ENCODE data around the gene GSTA4.

DNA sequence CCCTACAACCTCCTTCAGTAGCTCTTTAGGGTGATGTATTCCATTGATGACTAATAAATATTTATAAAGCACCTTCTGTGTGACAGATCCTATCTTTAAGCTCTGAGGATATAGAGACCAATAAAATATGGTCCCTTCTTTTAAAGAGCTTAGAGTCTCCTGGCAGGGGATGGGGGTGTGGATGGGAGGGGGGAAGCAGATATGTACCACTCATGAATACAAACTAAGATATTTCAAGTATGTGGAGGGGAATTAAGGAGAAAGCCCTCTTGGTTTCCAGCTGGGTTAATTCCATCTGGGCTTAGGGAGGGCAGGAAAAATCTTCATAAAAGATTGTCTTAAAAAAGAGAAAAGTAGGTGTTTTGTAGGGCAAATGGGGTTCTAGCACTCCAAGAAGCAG is 48.5 kb upstream of the GSTA4 start:
- TF ChIP-seq, protein P1, sequence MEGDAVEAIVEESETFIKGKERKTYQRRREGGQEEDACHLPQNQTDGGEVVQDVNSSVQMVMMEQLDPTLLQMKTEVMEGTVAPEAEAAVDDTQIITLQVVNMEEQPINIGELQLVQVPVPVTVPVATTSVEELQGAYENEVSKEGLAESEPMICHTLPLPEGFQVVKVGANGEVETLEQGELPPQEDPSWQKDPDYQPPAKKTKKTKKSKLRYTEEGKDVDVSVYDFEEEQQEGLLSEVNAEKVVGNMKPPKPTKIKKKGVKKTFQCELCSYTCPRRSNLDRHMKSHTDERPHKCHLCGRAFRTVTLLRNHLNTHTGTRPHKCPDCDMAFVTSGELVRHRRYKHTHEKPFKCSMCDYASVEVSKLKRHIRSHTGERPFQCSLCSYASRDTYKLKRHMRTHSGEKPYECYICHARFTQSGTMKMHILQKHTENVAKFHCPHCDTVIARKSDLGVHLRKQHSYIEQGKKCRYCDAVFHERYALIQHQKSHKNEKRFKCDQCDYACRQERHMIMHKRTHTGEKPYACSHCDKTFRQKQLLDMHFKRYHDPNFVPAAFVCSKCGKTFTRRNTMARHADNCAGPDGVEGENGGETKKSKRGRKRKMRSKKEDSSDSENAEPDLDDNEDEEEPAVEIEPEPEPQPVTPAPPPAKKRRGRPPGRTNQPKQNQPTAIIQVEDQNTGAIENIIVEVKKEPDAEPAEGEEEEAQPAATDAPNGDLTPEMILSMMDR (conservative IDR thresholded peaks at IDR 0.05; ENCODE audit: low read depth, low read length), result no peak
- TF ChIP-seq EZH2 (IDR thresholded peaks at IDR 0.05; ENCODE audit: borderline replicate concordance, low read depth, low read length, poor library complexity, severe bottlenecking), result no peak
